Kidney epithelial cell (primary cell): ENCODE data around the gene MYH9. TPM values are rescaled to one million over a fixed set of nuclear protein-coding genes. Genes with fewer than 3 reads are reported as not detected.

Experiments
- DNase-seq: peaks from one replicate; pipeline ENCODE4 v3.0.0-alpha.2; 2010; ENCODE audit warnings: low read depth
- H3K27me3 ChIP-seq: 2 replicates; pipeline ENCODE4 v1.6.0; 2011; ENCODE audit warnings: low read length; ENCODE audit not compliant: control insufficient read depth, insufficient read depth
- H3K36me3 ChIP-seq: 2 replicates; pipeline ENCODE4 v1.5.1; 2011; ENCODE audit warnings: low read length; ENCODE audit not compliant: control insufficient read depth, insufficient read depth
- H3K4me3 ChIP-seq: 2 replicates; pipeline ENCODE4 v1.5.1; 2011; ENCODE audit warnings: low read depth, mild to moderate bottlenecking, control low read depth, low read length
- CTCF ChIP-seq: IDR thresholded peaks from 2 replicates; pipeline ENCODE4 v1.5.1; 2011; ENCODE audit warnings: mild to moderate bottlenecking, moderate library complexity, low read length, control low read depth, inconsistent platforms; ENCODE audit not compliant: insufficient read depth, poor library complexity, severe bottlenecking
- total RNA-seq: library from RNA; depleted of rRNA; stranded (reverse); fragments of >200 nt; gene quantifications from 2 replicates; pipeline ENCODE4 v1.2.3, GENCODE V29; 2015

Gene MYH9
- total RNA-seq, 1 donor from 2014 or later, result 1,580 TPM

- no peak for DNase-seq
- Histone ChIP-seq H3K27me3 (no peaks in the 10 kb centered on the region), H3K4me3 (no peak overlapping the region), H3K36me3 (no peaks in the 10 kb centered on the region)
- TF ChIP-seq CTCF, result peak; percentile 9
Observed at GRCh38 chr22:36405671-36406538, 18.1 kb upstream of the MYH9 start.

GRCh38 chr22:36405221-36405661 is 17.5 kb upstream of the MYH9 start:
- Histone ChIP-seq H3K27me3 (no peaks in the 10 kb centered on the region), H3K36me3 (no peaks in the 10 kb centered on the region), H3K4me3 (no peak overlapping the region)
- no peak for DNase-seq
- no peak for TF ChIP-seq CTCF

GRCh38 chr22:36404446-36404845 is 16.7 kb upstream of the MYH9 start:
- no peak for DNase-seq
- Histone ChIP-seq H3K36me3 (no peaks in the 10 kb centered on the region), H3K4me3 (no peak overlapping the region), H3K27me3 (no peaks in the 10 kb centered on the region)
- no peak for TF ChIP-seq CTCF

GRCh38 chr22:36399472-36399778 is 11.7 kb upstream of the MYH9 start:
- H3K36me3 ChIP-seq, result no peaks in the 10 kb centered on the region
- DNase-seq, result no peak
- no peak for TF ChIP-seq CTCF
- no peaks in the 10 kb centered on the region for H3K27me3 ChIP-seq
- H3K4me3 ChIP-seq, result no peak overlapping the region

- TF ChIP-seq CTCF, result no peak
- H3K4me3 ChIP-seq, result no peak overlapping the region
- no peak for DNase-seq
Observed at GRCh38 chr22:36398601-36399471, 11.1 kb upstream of the MYH9 start.

More at GRCh38 chr22:36398601-36399471, 11.1 kb upstream of the MYH9 start:
- Histone ChIP-seq H3K36me3 (no peaks in the 10 kb centered on the region), H3K27me3 (no peaks in the 10 kb centered on the region)
